T-helper 17 cell (primary cell): ENCODE data around the gene CLEC4D. TPM values are rescaled to one million over a fixed set of nuclear protein-coding genes. Genes with fewer than 3 reads are reported as not detected.

Experiments
- total RNA-seq, 4 donors: library from RNA in 2 of 4; stranded (reverse) in 2 of 4; gene quantifications; one replicate each; pipeline ENCODE4 v1.2.3 and lab custom pipeline; 2022 to 2026

The CLEC4D gene
- total RNA-seq, 2 donors from 2014 or later, result 0.22 TPM; not detected in 1

Other genes with a start within 250 kb of the CLEC4D start
- not detected for gene CLEC6A, start 57.5 kb upstream of the CLEC4D start, total RNA-seq
- 1 to 10 TPM in 1 of 2 donors, under 1 TPM in 1; 0.73 to 2.0 TPM for gene CLEC4E, start 27.4 kb downstream of the CLEC4D start, total RNA-seq
- not detected for gene AICDA, start 99.4 kb downstream of the CLEC4D start, total RNA-seq
- not detected for gene MFAP5, start 149.3 kb downstream of the CLEC4D start, total RNA-seq
- 10 to 100 TPM; 15.1 to 15.2 TPM for gene RIMKLB, start 184.5 kb downstream of the CLEC4D start, total RNA-seq